Fibroblast of mammary gland (primary cell): ENCODE measurements around the gene MARK3.

Experiments used
- DNase-seq: peaks from one replicate; pipeline ENCODE4 v3.0.0-alpha.2; 2010; ENCODE audit warnings: low read depth
- H3K4me3 ChIP-seq: 2 replicates; pipeline ENCODE4 v1.5.1; 2011; ENCODE audit warnings: low read depth, mild to moderate bottlenecking, low read length, moderate library complexity; ENCODE audit not compliant: control insufficient read depth
- TF ChIP-seq, protein P1 (sequence below): conservative IDR thresholded peaks from 2 replicates; pipeline ENCODE4 v1.5.1; 2011; ENCODE audit warnings: low read depth, low read length, inconsistent platforms; ENCODE audit not compliant: control insufficient read depth, insufficient read depth

The MARK3 gene

DNA sequence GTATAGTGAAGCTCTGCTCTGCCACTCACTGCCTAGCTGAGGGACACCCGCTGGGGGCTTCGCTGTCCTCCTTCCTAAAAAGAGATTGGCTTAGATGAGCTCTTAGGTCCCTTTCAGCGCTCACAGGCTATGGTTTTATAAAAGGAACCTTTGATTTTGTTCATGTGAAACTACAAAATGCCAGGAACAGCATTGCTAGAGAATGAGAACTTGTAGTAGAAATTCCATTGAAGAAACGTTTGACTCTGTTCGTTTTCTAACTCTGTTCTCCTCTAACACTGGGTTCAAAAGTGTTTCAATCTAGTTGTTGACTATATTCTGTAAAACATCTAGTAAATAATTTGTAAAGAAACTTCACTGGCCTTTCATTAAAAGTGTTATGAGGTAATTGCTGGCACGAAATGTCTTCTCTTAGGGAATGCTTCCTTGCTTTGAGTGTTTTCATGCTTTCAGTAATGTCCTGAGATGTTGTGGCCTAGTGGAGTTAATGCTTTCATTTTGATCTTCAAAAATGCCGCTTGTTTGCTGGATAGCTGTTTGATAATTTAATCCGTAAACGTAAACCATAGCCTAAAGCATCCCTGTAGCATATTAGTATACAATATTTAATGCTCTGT, 1.6 kb downstream of the MARK3 start:
- peak; percentile 38 for DNase-seq
- TF ChIP-seq, protein P1, sequence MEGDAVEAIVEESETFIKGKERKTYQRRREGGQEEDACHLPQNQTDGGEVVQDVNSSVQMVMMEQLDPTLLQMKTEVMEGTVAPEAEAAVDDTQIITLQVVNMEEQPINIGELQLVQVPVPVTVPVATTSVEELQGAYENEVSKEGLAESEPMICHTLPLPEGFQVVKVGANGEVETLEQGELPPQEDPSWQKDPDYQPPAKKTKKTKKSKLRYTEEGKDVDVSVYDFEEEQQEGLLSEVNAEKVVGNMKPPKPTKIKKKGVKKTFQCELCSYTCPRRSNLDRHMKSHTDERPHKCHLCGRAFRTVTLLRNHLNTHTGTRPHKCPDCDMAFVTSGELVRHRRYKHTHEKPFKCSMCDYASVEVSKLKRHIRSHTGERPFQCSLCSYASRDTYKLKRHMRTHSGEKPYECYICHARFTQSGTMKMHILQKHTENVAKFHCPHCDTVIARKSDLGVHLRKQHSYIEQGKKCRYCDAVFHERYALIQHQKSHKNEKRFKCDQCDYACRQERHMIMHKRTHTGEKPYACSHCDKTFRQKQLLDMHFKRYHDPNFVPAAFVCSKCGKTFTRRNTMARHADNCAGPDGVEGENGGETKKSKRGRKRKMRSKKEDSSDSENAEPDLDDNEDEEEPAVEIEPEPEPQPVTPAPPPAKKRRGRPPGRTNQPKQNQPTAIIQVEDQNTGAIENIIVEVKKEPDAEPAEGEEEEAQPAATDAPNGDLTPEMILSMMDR = no peak
- peak overlapping the region; percentile 97 for H3K4me3 ChIP-seq

DNA sequence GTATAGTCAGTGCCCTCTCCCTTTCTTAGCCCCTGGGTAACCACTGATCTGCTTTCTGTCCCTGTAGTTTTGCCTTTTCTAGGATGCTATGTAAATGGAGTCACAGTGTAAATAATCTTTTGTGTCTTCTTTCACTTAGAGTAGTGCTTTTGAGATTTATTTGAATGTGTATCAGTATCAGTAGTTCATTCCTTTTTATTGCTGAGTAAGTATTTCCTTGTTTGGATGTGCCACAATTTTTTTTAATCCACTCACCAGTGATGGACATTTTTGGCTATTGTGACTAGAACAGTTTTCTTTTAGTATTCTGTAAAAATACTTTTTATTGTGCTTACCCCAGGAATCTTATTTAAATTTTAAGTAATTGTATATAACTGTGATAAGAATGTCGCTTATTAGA, 3.4 kb downstream of the MARK3 start:
- H3K4me3 ChIP-seq = no peak overlapping the region
- TF ChIP-seq, protein P1 = no peak
- no peak for DNase-seq

DNA sequence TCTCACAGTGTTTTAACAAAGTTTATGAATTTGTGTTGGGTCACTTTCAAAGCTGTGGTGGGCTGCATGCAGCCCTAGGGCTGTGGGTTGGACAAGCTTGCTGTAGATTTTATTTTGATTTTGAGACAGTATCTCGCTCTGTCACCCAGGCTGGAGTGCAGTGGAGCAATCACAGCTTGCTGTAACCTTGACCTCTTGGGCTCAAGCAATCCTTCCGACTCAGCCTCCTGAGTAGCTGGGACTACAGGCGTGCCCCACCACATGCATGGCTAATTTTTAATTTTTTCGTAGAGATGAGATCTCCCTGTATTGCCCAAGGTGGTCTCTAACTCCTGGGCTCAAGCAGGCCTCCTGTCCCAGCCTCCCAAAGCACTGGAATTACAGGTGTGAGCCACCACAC, 5.4 kb downstream of the MARK3 start:
- DNase-seq = no peak
- no peak overlapping the region for H3K4me3 ChIP-seq

DNA sequence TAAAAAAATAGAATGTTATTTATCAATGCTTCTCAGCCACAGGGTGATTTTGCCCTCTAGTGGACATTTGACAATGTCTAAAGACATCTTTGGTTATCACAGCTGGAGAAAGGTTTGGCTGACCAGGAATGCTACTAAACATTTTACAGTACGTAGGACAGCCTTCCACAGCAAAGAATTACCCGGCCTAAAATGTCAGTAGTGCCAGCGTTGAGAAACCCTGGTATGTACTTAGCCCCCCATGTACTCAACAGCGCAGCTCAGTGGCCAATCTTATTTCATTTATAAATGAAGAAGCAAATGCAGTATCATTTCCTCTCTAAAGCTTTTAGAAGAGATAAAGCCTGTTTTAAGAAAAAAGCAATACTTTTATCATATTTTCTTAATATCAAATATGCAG, 5.8 kb downstream of the MARK3 start:
- TF ChIP-seq, protein P1 = peak; percentile 80
- DNase-seq = peak; percentile 80
- no peak overlapping the region for H3K4me3 ChIP-seq

More for the DNA sequence above, 5.4 kb downstream of the MARK3 start:
- TF ChIP-seq, protein P1 = no peak

DNA sequence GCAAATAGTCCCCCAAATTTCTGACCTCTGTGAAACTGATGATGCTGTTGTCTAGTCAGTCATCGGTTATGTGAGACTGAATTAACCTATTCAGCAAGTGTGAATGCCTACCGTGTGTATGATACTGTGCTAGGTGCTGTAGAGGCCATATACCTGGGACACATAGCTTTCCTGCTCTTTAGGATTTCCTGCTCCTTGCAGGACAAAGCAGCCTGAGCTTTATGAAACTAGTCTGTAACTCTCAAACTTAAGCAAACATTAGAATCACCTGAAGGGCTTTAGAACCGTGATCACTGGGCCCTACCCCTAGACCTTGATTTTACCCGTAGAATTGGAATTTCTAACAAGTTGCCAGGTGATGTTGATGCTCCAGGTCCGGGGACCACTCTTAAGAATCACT, 6.9 kb downstream of the MARK3 start:
- TF ChIP-seq, protein P1 = no peak
- no peak for DNase-seq
- H3K4me3 ChIP-seq = no peak overlapping the region

DNA sequence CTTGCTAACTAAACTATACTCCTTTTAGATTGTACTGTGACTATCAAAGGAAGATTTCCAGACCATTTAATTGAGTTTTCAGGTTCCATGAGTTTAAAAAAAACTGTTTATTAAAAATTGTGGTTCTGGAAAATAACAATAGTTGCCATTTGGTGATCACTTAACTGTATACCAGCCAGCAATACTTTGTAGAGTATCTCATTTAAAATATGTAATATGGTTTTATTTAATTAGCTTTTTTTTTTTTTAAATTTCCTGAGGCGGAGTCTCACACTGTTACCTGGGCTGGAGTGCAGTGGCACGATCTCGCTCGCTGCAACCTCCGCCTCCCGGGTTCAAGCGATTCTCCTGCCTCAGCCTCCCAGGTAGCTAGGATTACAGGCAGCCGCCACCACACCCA, 7.4 kb downstream of the MARK3 start:
- no peak for DNase-seq
- H3K4me3 ChIP-seq = no peak overlapping the region
- TF ChIP-seq, protein P1 = no peak

DNA sequence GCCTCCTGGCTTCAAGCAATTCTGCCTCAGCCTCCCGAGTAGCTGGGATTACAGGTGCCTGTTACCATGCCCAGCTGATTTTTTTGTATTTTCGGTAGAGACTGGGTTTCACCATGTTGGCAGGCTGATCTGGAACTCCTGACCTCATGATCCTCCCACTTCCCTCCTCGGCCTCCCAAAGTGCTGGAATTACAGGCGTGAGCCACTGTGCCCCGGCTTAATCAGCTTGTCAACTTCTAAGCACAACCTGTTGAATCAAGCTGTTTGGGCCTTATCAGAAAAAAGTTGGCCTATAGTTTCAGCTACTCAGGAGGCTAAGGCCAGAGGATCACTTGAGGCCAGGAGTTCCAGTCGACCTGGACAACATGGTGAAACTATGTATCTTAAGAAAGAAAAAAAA, 7.9 kb downstream of the MARK3 start:
- DNase-seq = no peak
- no peak overlapping the region for H3K4me3 ChIP-seq
- TF ChIP-seq, protein P1 = no peak
